BE2C (cell line): Measurements from ENCODE around the gene TUFM.

Source experiments
- DNase-seq: peaks from one replicate; pipeline ENCODE4 v3.0.0-alpha.2; 2020
- H3K27me3 ChIP-seq: fragments of 250-450 bp; sonication (Bioruptor Pico); 2 replicates; pipeline ENCODE4 v1.5.1; 2020; ENCODE audit warnings: mild to moderate bottlenecking
- H3K36me3 ChIP-seq: fragments of 250-450 bp; sonication (Bioruptor Pico); 2 replicates; pipeline ENCODE4 v1.5.1; 2020; ENCODE audit warnings: mild to moderate bottlenecking
- H3K4me1 ChIP-seq: fragments of 250-450 bp; sonication (Bioruptor Pico); 2 replicates; pipeline ENCODE4 v1.5.1; 2020
- H3K4me3 ChIP-seq: 2 replicates; pipeline ENCODE4 v1.5.1; 2011; ENCODE audit warnings: low read depth, low read length
- H3K9me3 ChIP-seq: fragments of 250-450 bp; sonication (Bioruptor Pico); 2 replicates; pipeline ENCODE4 v1.5.1; 2020
- TF ChIP-seq, protein P1 (sequence below): IDR thresholded peaks from 2 replicates; pipeline ENCODE4 v1.5.1; 2012; ENCODE audit warnings: mild to moderate bottlenecking, low read depth, low read length

TUFM gene

GRCh38 chr16:28876019-28876659, 30.0 kb upstream of the TUFM start:
- DNase-seq: no peak
- Histone ChIP-seq H3K36me3 (peaks cover 12% of the 10 kb centered on the region), H3K4me1 (no peaks in the 10 kb centered on the region), H3K9me3 (peaks cover 4% of the 10 kb centered on the region), H3K4me3 (no peak overlapping the region), H3K27me3 (no peaks in the 10 kb centered on the region)
- TF ChIP-seq, protein P1, sequence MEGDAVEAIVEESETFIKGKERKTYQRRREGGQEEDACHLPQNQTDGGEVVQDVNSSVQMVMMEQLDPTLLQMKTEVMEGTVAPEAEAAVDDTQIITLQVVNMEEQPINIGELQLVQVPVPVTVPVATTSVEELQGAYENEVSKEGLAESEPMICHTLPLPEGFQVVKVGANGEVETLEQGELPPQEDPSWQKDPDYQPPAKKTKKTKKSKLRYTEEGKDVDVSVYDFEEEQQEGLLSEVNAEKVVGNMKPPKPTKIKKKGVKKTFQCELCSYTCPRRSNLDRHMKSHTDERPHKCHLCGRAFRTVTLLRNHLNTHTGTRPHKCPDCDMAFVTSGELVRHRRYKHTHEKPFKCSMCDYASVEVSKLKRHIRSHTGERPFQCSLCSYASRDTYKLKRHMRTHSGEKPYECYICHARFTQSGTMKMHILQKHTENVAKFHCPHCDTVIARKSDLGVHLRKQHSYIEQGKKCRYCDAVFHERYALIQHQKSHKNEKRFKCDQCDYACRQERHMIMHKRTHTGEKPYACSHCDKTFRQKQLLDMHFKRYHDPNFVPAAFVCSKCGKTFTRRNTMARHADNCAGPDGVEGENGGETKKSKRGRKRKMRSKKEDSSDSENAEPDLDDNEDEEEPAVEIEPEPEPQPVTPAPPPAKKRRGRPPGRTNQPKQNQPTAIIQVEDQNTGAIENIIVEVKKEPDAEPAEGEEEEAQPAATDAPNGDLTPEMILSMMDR: no peak

GRCh38 chr16:28875134-28876018, 29.2 kb upstream of the TUFM start:
- H3K4me1 ChIP-seq: no peaks in the 10 kb centered on the region
- no peak overlapping the region for H3K4me3 ChIP-seq
- H3K9me3 ChIP-seq: peaks cover 4% of the 10 kb centered on the region
- TF ChIP-seq, protein P1: no peak
- DNase-seq: no peak
- H3K27me3 ChIP-seq: no peaks in the 10 kb centered on the region
- H3K36me3 ChIP-seq: peaks cover 18% of the 10 kb centered on the region

- Histone ChIP-seq H3K4me1 (no peaks in the 10 kb centered on the region), H3K4me3 (no peak overlapping the region), H3K9me3 (no peaks in the 10 kb centered on the region), H3K36me3 (peaks cover 26% of the 10 kb centered on the region), H3K27me3 (no peaks in the 10 kb centered on the region)
- TF ChIP-seq, protein P1: no peak
- DNase-seq: no peak
These were observed 28.3 kb upstream of the TUFM start for GRCh38 chr16:28874406-28874805.

DNA sequence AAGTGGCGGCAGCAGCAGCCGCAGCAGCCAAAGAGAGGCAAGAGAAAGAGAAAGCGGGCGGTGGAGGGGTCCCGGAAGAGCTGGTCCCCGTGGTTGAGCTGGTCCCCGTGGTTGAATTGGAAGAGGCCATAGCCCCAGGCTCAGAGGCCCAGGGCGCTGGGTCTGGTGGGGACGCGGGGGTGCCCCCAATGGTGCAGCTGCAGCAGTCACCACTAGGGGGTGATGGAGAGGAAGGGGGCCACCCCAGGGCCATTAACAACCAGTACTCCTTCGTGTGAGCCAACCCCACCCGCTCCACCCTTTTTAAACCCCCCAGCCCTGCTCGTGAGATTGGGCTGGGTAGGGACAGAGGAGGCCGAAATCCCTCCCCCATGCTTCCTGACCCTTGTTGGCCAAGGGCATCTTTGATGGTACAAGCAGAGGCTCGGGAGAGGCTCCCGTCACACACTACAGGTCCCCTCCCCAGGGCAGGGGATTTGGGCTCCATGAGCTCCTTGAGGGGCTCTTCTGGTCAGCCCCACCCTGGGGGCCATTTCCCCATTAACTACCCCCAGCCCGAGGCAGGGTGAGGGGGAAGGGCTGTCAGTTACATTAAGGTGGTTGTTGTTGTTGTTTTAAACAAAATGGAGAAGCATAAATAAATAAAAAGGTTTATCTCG, 27.5 kb upstream of the TUFM start:
- Histone ChIP-seq H3K4me1 (no peaks in the 10 kb centered on the region), H3K36me3 (peaks cover 33% of the 10 kb centered on the region), H3K4me3 (no peak overlapping the region), H3K9me3 (no peaks in the 10 kb centered on the region), H3K27me3 (no peaks in the 10 kb centered on the region)
- TF ChIP-seq, protein P1: peak; percentile 64
- DNase-seq: peak; percentile 48

DNA sequence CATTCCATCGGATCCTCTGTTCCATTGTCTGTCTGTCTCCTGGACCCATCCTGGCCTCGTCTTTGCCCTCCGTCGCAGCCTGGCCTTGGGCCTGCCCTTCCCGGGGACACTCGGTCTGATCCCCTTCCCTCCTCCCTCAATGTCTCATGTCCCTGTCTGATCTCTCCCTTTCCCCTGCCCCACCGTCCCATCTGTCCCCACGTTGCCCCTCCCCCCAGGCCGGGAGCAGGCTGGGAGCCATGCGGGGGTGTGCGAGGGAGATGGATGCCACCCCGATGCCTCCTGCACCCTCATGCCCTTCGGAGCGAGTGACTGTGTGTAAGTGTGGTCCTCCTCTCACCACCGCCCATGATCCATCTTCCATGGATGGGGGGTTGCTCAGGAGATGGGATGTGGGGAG, 26.8 kb upstream of the TUFM start:
- peaks cover 36% of the 10 kb centered on the region for H3K36me3 ChIP-seq
- no peaks in the 10 kb centered on the region for H3K4me1 ChIP-seq
- no peaks in the 10 kb centered on the region for H3K9me3 ChIP-seq
- H3K4me3 ChIP-seq: no peak overlapping the region
- DNase-seq: no peak
- TF ChIP-seq, protein P1: no peak
- no peaks in the 10 kb centered on the region for H3K27me3 ChIP-seq
